ENCODE measurements around the gene PKDREJ.
"Not testable (repeated sequence)": the region's sequence is repeated elsewhere in the genome, so short reads cannot be mapped to it uniquely, and the experiment has no call there.

PKDREJ gene

DNA sequence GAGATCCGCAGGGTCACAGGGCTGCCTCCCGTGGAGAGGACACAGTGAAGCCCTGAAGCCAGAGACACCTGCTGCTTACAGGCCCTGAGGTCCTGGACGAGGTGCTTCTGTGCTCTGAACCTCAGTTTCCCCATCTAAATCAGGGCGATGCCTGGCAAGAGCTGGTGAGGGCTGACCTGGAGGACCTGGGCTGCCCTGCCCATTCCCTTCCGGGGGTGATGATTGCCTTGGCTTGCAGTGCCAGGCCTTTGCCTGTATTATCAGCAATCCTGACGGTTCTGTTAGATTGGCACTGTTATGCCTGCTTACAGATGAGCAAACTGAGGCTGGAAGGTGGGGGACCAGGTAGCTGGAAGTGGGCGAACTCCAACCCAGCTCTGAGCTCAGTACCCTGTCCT, 25.7 kb upstream of the PKDREJ start:
- no peak for DNase-seq (ENCODE audit: low read depth, low spot score)

DNA sequence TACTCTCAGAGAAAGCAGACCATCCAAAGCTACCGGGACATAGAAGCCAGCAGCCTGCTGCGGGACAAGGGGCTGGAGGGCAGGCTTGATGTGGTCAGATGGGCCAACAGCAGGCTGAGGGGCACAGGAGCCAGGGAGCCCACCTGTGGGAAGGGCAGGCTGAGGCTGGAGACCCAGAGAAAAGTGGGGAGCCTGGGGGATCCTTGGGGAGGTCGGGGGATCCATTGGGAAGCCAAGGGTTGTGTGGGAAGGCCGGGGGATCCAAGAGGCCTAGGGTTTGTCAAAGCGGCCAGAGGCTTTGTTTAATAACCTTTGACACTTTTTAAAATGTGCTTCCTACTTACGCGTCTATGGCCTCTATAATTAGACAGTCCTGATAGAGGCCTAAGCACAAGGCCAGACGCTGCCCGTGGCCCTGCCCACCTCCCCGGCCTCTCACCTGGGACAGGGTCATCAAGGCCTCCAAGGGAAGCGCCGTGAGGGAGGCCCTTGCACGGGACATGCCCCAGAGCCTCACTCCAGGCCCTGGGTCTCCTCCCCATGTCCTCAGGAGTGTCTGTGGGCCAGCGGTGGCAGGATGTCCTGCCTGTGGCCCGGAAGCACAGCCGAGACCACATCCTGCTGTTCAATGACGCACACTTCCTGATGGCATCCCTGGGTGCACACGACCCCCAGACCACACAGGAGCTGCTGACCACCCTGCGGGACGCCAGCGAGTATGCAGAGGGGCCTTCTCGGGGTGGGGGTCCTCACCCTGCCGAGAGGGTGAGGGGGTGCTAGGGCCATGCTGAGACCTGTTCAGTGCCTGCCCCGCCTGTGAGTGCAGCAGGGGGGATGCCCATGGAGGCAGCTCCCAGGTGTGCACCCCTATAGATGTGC, 25.0 kb upstream of the PKDREJ start:
- no peak for DNase-seq (ENCODE audit: low read depth, low spot score)

DNA sequence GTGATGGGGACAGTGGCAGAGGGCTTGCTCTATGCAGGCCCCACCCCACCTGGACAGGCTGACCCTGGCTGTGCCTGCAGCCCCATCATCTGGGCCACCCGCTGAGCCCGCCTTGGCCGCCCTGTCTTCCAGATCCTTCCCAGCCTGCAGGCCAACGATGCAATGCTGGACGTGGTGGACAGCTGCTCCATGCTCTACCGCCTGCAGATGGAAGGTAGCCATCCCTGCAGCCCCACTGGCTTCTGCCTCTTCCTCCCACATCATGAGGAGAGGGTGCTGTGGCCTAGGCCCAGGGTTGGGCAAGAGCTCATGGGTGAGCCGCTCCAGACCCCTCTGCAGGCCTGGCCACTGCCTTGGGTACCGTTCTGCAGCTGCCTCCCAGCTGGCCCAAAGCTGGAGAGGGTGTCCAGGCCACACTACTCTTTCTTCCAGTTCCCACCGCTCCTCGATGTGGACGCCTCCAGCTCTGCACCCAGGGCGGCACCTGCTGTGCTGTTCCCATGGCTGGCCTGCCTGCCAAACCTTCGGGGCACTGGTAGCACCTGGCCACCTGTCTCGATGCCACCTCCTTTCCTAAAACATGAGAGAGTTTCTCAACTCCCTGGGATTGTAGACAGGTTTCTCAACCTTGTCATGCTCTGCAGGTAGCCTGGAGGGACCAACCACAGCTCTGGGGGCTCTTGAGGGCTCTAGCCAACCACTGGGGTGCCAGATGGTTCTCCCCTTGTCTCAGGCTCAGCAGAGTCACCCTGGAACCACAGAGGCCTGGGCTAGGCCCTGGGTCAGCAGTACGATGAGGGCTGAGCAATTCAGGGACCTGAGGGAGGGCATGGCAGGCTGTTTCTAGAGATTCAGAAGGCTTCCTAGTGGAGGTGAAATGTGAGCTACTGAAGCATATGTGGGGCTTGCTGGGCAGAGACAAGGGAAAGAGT, 24.1 kb upstream of the PKDREJ start:
- no peak for DNase-seq (ENCODE audit: low read depth, low spot score)

DNA sequence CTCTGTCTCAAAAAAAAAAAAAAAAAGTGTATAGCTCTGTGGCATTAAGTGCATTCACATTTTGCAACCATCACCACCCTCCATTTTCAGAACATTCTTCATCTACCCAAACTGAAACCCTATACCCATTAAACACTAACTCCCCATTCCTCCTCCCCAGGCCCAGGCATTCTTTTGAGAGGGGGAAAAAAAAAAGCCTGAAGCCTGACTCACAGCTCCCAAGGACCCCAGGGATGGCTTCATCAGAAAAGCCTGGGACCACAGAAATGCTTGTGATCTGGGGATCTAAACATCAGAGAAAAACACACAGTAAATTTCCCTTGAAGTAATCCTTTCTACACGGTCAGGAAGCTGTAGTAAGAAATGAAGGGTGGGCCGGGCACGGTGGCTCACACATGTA, 22.9 kb upstream of the PKDREJ start:
- DNase-seq (ENCODE audit: low read depth, low spot score): no peak

DNA sequence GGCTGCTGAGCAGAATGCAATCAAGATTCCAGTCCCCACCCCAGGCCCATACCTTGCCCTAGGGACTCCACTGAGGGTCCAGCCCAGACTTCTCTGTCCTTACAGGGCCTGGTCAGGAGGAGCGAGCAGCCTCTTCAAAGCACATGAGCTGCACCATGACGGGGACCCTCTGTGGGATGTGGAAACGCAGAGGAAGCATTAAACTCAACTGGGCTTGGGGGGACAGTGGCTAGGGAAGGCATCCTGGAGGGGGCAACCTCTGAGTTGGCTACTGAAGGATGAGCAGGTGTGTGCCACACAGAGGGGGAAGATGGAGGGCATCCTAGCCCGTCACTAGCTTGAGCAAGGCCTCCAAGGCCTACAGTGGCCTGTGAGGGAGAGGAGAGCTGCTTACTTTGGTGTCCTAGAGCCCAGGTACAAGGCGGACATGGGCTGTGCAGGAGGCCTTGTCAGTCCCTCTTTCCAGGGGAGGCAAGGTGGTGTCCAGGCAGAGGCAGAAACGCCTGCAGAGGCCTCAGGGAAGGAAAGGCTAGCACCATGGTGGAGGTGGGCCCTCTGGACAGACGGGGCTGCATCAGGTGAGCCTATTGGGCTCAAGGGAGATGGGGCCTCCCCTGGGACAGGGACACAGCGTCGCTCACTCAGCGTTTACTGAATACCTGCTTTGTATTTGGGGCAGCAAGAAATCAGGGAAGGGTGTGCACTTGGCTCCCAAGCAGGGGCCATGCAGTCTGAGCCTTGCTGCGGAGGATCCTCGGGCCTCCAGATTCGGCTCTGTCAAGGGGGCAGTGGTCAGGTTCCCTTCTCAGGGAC, 18.9 kb upstream of the PKDREJ start:
- no peak for DNase-seq (ENCODE audit: low read depth, low spot score)

DNA sequence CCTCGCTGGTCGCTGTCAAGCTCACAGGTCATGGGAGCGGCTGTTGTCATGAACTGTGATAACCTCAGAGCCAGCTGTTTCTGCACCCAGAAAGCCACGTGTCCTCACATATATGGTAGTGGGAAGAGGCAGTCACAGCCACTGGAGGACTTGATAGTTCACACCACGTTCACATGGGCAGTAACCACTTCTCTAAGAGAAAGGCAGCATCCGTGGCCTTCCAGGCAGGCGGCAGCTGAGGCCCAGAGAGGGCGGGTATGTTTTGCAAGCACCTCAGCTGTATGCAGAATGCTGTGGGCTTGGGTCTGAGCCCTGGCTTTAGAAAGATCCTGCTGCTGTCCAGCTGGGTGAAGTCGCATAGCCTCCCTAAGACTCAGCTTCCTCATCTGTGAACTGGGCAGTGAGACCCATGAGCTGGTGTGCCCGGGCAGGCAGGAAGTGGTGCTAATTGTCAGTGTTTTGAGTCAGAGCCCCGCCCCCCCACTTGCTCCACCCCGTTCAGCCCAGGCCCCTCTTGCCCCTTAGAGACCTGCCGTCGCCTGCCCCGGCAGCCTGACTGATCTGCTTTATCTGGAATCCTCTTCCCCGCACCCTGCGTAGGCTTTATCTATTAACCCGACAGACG, 18.0 kb upstream of the PKDREJ start:
- DNase-seq (ENCODE audit: low read depth, low spot score): no peak

DNA sequence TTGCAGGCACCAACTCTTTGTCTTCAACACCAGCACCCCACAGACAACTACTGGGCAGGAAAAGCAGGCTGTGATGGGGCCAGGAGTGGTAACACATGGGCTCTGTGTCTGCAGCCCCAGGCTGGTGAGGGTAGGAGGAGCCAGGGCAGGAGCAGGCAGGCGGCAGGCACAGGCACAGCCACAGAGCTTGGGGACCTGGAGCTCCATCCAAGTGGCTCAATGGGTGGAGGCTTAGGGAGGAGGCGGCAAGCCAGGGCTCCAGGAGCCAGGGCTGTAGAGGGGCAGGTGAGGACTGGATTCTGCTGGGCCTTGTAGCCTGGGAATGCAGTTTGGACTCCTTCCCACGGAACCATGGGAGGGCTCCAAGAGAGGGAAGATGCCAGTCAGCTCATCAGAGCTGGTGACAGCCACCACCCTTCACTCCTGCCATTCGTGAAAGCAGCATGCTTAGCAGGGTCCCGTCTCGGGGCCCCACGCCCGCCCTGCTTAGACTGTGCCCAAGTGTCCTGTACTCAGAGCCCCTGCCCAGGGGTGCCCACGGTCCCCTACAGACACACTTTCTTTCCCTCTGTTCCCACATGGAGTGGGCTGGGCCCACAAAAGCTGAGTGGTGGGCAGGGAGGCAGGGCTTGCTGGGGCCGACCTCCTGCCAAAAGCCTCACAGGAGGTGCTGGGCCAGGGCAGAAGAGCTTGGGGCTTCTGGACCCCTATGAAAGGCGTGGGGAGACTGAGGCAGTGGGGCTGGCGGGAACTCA, 17.1 kb upstream of the PKDREJ start:
- DNase-seq (ENCODE audit: low read depth, low spot score): no peak

DNA sequence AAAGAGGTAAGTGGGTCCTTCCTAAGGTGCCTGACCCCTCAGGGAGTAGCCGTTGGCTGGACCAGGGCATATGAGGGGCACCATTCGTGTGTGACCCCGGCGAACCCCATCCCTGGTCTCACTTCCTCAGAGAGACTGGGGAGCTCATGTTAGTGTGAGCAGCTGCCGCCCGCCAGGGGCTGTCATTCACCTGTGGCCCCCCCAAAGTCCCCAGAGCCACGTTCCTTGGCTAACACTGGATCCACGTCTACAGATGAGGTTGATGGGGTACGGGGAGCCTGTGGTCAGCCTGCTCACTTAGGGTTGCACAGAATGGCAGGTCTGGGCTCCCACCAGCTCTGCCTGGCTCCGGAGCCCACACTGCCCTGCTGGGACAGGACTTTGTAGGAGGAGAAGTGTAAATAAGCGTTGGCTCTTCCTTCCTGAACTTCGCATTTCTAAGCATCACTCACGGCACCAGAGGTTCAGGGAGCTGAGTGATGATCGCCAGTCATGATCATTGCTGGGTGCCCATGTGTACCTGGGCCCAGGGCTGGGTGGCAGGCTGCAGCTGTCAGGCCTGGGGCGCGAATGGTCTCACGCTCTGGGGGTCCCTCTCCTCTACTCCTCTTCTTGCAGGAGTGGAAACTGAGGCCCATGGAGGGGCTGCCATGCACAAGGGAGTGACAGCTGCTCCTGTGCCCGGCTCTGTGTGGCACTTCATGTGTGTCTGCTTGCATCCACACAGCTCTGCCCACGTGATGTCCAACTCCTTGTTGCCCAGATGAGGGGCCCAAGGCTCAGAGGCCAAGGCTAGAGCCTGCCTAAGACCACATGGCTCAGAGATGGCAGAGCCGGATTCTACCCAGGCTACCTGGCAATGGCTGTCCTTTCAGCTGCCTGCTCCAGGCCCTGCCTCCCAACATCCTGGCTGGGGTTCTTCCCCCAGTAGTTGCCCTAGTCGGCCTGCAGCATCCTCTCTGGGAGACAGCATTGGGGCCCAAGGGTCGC, 15.8 kb upstream of the PKDREJ start:
- DNase-seq (ENCODE audit: low read depth, low spot score): no peak

DNA sequence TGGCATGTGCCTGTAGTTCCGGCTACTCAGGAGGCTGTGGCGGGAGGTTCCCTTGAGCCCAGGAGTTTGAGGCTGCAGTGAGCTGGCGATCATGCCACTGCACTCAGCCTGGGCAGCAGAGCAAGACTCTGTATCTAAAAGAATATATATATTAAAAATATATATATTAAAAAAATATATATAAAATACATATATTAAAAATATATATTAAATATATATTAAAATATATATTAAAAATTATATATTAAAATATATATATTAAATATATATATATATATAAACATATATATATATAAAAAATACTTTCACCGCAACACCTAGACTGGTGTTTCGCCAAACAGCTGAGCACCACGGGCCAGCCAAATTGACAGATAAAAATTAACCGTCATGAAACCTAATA, 13.4 kb upstream of the PKDREJ start:
- no peak for DNase-seq (ENCODE audit: low read depth, low spot score)

DNA sequence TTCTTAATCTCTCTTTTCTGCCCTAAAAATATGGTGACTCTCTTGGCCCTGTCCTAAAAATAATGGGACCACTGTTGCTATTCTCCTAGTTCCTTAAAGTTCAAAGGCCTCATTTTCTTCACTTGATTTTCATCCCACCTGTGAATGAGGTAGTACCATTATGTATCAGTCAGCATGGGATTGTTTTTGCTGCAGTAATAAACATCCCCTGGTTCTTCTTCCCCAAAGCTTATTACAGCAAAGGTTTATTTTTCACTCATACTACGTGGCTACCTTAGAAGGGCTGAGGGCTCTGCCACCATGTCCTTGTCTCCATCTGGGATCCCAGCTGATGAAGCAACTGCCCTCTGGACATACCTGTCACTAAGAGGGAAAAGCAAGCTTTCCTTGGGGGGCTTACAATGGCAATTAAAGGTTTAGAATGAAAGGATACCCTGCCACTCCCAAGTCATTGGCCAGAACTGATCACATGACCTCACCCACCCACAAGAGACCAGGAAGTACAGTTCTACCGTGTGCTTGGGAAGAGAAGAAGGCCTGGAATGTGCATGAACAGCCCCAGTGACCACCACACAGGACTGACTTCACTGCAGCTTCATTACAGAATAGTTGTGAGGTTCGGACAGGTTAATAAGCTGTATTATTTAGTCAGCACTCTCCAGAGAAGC, 12.4 kb upstream of the PKDREJ start:
- no peak for DNase-seq (ENCODE audit: low read depth, low spot score)

DNA sequence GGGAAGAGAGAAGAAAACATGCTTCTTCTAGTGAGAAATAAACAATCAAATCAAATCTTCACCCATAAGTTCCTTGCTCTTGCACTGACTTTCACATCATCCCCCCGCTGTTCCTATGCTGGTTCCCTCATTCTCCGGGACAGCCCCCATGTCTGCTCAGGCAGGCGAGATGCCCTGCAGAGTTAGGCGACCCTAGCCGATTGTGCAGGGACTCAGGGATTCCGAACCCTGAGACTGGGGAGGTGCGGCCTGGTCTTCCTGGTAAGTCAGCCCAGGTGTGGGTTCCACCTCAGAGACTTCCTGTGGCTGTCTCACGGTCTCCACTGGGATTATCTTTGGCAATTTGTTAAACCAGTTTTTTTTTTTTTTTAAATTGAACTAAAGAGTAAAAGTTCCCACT, 11.2 kb upstream of the PKDREJ start:
- DNase-seq (ENCODE audit: low read depth, low spot score): no peak

DNA sequence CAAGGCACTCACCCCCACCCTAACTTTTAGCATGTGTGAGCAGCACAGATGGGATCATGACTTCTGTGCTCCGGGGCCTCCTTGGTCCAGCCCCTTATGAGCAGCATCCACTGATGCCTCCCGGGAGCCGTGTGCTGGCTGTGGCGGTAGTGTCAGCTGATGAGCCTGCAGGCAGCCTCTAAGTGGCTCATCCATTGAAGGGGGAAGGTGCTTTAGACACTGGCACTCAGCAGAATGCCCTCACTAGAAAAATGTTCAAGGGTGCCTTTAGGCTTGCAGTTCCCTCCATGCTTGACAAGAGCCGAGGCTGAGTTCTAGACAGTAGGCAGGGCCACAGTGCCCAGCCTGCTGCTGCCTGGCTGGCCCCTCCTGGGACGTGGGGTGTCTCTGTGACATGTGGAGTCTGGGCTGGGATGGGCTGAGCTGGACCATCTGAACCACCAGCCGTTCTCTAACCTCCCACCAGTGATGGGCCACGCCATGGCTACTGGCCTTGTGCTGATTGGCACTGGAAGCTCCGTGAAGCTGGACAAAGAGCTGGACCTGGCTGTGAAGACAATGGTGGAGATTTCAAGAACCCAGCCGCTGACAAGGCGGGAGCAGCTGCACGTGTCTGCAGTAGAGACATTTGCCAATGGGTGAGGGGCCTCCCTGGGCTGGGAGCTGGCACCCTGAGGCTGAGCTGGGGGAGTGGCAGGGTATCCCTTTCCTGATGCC, 10.4 kb upstream of the PKDREJ start:
- DNase-seq (ENCODE audit: low read depth, low spot score): no peak

DNA sequence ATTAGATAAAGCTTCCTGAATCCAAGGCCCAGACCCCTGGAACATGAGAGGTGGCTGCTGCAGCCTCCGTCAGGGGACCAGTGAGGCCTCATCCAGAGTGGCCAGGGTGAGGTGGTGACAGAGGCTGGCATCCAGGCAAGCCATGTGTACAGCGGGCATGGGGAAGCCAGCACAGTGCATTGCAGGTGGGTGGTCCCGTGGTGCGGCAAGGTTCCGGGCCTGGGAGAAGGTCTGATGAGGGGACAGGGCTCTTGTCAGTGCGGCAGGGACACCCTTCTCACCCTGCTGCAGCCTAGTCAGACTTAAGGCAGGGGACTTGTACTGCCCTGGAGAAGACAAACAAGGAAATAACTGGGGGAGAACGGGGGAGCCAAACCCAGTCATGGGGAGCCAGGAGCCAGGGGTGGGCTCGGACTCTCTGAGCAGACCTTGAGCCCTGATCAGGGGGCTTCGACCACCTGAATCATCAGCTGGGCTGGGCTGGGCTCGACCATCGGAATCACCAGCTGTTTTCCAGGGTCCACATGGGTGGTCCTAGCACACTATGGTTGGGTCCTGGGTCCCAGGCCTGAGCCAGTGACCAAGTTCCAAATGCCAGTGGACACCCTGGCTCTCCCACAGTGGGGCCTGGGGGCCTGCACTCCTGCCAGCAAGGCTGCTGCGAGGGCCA, 9.8 kb upstream of the PKDREJ start:
- no peak for DNase-seq (ENCODE audit: low read depth, low spot score)

DNA sequence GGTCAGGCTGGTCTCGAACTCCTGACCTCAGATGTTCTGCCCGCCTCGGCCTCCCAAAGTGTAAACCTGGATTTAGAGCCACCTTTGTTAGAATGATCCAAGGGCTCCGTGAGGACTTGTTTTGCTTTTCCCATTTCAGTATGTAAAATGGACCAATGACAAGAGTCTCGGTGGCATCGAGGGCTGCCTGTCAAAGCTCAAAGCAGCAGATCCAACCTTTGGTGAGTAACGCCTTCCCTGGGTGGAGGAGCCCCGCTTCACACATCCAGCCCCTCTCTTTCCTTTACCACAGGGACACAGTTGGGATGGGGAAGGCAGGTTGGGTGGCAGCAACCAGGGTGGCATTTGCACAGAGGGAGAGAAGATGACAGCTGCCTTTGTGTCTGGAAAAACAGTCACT, 9.1 kb upstream of the PKDREJ start:
- no peak for DNase-seq (ENCODE audit: low read depth, low spot score)

DNA sequence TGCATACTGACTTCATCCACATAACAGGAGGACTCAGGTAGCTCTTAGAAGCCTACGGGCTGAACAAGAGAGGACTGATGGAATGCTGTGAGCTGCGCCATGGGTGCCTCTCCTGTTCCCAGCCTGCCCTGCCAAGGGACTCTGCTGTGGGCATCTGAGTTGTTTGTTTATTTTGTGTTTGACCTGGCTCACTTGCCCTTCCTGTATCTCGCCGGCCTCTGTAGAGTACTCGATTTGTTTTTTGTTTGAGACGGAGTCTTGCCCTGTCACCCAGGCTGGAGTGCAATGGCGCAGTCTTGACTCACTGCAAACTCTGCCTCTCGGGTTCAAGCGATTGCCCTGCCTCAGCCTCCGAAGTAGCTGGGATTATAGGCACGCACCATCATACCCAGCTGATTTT, 6.4 kb upstream of the PKDREJ start:
- no peak for DNase-seq (ENCODE audit: low read depth, low spot score)

DNA sequence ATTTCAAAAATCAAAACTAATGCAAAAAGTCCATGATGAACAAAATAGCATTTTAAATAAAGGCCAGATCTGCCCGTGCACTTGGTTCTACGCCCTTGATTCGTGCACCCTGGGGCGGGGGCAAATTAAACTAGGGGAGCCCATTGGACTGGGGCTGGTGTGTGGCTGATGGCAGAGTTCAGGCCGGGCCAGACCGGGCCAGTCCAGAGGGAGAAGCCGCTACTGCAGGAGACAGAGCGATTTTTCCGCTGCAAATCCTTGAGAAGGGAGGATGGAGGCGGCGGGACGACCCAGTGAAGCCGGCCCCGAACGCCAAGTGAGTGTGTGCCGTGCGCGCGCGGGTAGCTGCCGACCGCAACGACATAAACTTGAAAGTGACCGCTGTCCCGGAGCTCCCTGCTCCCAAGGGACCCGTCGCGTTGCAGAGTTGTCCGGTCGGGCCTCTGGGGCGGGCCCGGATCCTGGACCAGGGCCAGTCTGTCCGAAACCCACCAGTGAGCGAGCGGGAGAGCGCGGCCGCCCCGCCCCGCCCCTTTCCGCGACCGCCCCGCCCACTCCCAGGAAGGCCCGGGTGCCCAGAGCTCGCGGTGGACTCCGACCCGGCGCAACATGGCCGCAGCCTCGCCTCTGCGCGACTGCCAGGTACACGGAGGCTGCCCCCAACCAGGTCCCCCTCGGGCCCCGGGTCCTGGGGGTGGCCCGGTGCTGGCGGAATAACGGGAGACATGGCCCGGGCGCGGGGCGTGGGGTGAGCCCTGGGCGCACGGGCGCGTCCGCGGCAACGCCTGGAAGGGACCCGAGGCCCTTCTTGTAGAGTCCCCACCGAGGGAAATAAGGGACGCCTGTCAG, 4.5 kb upstream of the PKDREJ start, which contains the start of gene TTC38:
Gene TTC38 (plus strand): TSS at position 578 of the 849 bp plus-strand sequence. CDS start 32 bp downstream, at position 610.
- DNase-seq (ENCODE audit: low read depth, low spot score): no peak

DNA sequence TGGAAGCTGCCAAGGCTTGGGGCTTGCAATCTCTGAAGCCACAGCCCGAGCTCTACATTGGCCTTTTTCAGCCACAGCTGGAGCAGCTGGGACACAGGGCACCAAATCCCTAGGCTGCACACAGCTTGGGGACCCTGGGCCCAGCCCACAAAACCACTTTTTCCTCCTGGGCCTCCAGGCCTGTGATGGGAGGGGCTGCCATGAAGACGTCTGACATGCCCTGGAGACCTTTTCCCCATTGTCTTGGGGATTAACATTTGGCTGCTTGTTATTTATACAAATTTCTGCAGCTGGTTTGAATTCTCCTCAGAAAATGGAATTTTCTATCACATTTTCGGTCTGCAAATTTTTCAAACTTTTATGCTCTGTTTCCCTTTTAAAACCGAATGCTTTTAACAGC, 2.5 kb upstream of the PKDREJ start:
- DNase-seq (ENCODE audit: low read depth, low spot score): not testable (repeated sequence)

Measured in iPS DF 19.7 (cell line).